ACHN (cell line): ENCODE results near the gene ATRNL1.

Source experiments
- DNase-seq: peaks from one replicate; pipeline ENCODE4 v3.0.0-alpha.2; 2015
- in situ Hi-C: cut with HindIII; loops from 2 replicates; pipeline ENCODE4 v1.10.0; 2017; ENCODE audit warnings: low sequenced_read_pairs, low pct_ligation_motif_present, low pct_unique_long_range_greater_than_20kb

Gene ATRNL1

DNA sequence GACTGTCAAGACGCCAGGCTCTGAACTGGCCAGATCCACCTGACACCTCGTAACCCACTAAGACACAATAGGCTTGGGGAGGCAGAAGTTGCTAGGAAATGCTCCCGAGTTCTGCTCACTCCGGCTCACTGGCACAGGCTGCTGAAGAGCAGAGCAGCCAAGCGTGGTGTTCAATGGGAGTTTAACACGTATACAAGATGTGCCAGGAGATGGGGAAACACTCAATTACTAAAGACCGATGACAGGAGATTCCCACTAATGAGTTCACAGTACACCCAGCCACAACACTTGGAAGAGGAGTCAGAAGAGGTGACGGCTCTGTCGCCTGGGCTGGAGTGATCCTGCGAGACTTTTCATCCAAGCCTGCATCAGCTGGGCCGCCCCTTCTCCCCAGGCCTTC lies 876.4 kb downstream of the ATRNL1 start:
- in situ Hi-C loops = no loop called here
- DNase-seq = no peak

DNA sequence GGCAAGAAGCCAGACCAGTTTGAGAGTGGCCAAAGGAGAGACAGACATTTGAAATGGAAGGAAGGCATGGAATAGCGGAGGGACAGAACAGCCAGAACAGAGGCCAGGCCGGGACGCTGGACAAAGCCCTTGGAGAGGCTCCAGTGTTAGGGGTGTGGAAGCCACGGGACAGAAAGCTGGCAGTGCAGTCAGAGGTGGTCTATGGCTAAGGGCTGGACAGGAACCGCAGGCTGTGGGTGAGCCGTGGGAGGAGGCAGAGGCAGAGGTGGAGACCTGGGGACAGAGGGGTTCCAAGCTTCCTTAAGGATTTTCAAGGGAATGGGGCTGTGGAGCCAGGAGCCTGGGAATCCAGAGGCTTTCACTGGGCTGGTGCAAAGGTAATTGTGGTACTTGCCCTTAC lies 878.8 kb downstream of the ATRNL1 start:
- in situ Hi-C loops = no loop called here
- no peak for DNase-seq

DNA sequence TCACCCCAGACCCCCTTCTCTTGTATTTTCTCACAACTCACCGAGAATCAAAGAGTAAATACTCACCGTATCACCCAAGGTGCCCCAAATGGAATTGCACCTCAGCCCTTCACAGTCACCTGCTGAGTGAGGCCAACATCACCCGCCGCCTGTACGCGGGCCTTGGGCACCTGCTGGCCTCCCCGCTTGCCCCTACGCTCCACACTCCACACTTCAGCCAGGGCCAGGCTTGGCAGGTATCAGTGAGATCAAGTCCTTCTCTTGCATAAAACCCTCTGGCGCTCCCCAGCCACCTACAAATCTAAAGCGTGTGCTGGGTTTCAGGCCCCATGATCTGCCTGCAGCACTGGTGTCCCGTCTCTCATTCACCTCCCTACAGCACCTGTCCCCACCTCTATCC lies 879.3 kb downstream of the ATRNL1 start:
- DNase-seq = no peak
- in situ Hi-C loops = no loop called here

DNA sequence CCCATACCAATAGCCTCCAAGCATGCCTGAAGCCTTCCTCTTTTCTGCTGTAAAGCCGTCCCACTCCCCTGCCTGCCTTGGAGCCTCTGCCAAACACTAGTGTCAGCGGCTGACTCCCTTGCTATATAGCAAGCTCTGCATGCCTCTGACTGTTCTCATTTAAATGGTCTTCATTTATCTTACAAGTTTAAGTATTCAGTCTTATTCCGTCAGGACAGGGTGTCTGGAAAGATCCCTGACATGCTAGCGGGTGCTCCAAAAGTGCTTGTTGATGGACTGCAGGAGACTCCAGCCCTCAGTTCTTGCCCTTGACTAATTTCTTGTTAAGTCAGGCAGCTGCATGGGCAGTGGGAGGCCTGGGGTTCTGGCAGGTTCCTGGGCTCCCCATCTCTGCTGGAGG lies 881.2 kb downstream of the ATRNL1 start:
- in situ Hi-C loops = no loop called here
- no peak for DNase-seq

DNA sequence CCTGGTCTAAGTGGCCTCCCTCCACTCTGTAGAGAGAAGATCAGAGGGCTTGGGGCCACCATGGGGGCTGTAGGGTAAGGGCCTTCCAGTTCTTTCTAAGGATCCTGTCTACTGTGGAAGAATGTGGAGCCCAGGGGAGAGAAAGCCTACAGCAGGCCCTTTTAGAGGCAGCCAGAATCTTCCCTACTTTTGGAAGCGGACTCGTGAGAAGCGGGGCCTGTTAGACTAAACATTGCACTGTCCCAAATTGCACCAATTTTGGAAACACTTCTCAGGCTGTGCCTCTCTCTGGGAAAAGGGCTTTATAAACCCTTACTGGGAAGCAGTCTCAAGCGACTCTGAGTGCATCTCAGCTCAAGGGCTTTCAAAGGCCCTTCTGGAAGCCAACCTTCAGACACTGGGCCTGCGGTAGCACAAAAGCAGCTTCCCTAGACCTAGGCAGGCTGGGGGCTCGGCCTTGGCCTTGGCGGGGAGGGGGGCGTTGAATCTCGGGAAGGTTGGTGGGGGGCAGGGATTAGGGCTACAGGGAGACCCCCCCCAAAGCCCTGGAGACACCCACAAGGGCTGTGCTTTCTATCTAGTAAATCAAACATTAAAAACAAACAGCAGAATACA lies 881.8 kb downstream of the ATRNL1 start:
- no peak for DNase-seq
- in situ Hi-C loops = no loop called here

DNA sequence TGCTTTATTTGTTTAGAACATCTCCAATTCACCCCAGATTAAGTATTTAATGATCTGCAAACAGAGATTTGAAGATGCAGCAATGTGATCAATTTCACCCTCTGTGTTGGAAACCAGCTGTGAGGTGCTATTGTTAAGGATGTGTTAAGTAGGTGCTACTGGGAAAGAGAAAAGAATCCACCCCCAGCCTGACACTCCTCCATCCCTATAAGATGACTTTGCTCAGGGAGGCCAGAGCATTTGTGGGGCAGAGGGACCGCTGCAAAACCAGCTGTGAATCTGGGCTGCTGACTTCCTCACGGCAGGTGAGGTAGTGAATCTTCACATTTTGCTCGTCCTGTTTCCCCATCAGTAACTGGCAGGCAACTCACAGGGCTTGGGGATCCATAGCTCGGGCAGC lies 882.3 kb downstream of the ATRNL1 start:
- DNase-seq = no peak
- in situ Hi-C loops = no loop called here

DNA sequence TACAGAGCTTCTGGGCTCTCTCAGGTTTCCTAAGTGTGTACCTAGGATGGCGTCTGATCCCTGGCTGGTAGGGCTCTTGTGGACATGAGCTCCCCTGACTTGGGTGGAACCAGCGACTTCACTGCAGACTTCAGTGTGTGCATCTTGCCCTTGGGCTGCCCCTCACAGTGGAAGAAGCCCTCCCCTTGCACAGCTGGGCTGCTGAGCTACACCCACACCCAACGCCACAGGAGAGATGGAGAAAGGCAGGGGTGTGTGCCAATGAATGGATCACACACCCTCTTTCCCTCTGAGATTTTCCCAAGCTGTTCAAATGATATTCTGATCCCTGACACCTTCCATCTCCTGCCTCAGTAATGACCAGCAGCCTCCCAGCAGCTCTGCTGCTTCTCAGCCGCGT lies 883.2 kb downstream of the ATRNL1 start:
- no peak for DNase-seq
- in situ Hi-C loops = no loop called here

DNA sequence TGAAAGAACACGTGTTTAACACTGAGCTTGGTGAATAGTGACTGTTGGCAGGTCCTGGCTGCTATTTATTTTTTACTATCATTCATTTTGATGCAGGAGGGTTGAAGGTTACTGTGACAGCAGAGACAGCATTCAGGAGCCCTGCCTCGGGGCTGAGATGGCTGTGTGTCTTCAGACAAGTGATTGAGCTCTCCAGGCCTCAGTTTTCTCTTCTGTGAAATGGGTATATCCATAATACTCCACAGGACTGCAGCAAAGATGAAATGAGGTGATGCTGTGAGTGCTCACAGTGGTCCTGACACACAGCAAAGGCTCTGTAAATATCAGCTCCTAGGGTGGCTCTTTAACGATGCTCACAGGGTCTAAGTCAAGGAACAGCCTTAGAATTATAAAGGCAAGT lies 884.7 kb downstream of the ATRNL1 start:
- no peak for DNase-seq
- in situ Hi-C loops = no loop called here

DNA sequence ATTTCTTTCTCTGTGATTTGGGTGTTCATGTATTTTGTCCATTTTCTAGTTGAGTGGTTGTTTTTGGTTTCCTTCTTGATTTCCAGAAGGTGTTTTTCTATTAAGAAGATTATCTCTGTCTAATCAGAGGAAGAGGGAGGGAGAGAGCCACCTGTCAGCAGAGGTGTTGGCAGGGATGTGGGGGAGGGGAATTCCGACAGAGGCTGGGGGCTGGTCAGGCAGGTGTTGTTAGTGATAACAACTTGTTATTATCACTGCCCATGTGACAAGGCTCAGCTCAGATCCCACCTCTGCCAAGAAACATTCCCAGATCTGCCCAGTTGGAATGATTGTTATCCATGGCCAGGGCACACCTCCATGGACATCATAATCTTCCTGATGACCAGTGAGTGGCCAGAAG lies 886.4 kb downstream of the ATRNL1 start:
- DNase-seq = no peak
- in situ Hi-C loops = no loop called here

DNA sequence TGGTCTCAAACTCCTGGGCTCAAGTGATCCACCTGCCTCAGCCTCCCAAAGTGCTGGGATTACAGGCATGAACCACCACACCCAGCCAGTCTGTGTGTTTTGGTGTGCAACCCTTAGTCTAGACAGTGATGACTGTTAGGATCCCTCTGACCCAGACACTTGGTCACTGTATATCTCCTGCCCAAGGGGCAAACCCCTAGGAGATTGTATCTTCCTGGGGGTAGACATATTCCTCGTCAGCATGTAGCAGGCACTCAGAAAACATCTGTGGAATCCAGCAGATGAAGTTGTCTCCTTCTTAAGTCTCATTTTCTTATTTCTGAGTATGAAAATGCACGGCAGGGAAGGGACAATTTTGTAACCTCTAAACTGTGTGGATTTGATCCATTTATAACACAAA lies 887.3 kb downstream of the ATRNL1 start:
- no peak for DNase-seq
- in situ Hi-C loops = no loop called here

DNA sequence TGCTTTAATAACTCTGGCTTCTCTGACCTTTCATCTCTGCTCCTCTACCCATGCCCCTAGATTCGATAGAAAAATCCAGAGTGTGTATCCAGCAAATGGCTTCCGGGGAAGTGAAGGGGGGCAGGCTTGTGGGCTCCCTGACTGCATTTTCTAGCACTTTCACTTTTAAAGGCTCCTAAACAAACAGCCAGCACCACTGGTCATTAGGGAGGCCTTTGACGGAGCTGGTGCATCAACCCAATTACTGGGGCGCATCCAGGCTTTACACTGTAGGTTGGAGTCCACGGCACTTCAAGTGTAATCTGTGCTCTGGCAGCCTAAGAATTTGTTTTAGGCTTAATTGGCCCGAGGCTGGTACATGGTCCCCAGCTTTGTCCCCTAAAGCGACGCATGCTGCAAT lies 887.9 kb downstream of the ATRNL1 start:
- in situ Hi-C loops = no loop called here
- DNase-seq = no peak

DNA sequence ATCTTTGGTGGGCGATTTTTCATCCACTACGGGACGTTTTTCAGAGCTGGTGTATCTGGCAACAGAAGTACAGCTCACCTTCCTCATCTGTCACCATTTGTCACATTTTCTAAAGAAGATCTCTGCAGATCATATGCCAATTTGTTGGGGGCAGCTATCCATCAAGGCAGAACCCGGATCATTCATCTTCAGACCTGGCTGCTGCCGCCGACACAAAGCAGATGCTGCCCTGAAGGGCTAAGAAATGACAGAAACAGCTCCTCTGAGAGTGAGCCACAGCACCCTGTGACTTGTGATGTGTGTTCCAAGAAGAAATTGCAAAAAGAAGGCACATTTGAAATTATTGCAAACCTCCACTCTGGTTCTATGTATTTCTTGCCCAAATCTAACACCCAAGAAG lies 888.9 kb downstream of the ATRNL1 start:
- no peak for DNase-seq
- in situ Hi-C loops = no loop called here

DNA sequence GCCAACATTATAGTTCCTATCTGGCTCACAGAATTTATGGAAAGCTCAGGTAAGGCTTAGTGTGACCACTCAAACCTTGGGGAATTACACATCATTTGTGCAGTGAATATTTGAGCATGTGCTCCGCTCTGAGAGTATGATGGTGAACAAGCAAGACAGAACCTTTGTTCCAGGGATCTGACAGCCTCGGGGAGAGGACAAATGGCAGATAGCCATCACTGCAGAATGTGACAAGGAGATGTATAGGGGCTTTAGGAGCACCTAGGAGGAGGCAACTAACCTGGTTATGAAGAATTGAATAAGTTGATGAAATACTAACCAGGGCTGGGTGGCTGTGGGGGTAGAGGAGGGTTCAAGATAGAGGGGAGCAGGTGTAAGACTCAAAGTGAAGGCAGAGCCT lies 889.4 kb downstream of the ATRNL1 start:
- no peak for DNase-seq
- in situ Hi-C loops = no loop called here

DNA sequence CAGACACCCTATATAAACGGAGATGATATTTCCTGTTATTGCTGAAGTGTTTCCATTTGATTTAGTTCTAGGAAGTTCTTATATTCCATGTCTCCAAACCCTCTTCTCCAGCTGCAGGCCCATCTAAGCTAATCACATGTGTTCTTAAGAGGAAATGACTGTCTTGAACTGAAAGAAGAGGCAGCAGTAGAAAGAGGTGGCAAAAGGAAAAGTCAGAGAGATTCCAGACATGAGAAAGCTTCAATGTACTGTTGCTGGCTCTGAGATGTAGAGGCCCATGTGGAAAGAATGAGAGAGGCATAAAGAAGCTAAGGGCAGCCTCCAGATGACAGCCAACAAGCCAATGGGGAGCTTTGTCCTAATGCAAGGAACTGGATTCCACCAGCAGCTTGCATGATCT lies 892.6 kb downstream of the ATRNL1 start:
- in situ Hi-C loops = no loop called here
- no peak for DNase-seq

DNA sequence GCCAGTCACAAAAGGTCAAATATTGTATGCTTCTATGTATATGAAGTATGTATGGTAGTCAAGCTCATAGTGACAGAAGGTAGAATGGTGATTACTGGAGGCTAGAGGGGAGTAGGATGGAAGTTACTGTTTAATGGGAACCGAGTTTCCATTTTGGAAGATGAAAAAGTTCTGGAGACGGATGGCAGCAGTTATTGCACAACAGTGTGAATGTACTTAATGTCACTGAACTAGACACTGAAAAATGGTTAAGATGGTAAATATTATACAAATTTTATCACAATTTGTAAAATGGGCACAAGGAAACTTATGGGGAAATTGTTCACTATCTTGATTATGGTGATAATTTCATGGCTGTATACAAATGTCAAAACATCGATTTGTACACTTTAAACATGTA lies 895.2 kb downstream of the ATRNL1 start:
- in situ Hi-C loops = no loop called here
- no peak for DNase-seq

DNA sequence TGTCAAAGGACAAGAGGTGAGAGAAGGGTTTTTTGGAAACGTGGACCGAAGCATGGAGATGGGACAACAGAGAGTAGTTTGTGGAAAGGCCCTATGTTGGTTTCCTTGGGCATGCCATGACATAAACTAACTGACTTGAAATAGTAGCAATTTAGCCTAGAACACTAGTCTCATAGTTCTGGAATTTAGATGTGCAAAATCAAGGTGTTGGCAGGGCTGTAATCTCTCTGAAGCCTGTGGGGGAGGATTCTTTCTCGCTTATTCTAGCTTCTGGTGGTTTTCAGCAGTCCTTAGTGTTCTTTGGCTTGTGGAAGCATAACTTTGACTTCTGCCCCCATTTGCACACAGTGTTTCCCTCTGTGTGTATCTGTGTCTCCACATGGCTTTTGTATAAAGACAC lies 896.5 kb downstream of the ATRNL1 start:
- DNase-seq = no peak
- in situ Hi-C loops = no loop called here

DNA sequence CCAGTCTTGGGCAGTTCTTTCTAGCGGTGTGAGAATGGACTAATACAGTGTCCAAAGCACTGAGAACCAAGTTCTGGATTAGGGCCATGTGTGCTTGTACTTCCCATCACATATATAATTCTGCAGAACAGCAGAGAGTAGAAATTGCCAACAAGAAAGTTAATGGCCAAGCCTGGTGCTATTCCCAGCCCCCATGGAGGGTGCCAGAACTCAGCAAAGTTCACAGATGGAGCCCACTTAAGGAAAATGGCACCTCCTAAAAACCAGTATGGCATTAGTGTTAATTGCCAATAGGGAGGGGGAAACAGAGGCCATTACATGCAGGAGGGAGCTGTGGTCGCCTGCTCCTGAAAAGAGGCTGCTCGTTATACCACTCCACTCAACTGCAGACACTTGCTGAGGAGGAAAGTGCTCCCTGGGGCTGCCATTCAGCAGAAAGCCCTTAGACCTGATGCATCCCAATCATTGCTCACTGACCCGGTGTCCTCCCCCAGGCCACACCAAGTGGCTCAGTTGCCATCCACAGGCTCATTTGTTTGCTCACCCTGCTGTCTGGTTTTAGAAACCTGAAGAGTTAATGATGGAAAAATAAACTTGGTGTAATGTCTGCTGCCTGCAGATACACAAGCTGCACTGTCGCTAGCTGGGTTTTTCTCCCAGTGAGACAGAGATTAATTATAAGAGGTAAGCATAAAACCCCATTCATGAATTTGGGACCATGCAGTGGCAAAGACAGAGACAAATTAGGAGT lies 899.2 kb downstream of the ATRNL1 start:
- DNase-seq = no peak
- in situ Hi-C loops = no loop called here

DNA sequence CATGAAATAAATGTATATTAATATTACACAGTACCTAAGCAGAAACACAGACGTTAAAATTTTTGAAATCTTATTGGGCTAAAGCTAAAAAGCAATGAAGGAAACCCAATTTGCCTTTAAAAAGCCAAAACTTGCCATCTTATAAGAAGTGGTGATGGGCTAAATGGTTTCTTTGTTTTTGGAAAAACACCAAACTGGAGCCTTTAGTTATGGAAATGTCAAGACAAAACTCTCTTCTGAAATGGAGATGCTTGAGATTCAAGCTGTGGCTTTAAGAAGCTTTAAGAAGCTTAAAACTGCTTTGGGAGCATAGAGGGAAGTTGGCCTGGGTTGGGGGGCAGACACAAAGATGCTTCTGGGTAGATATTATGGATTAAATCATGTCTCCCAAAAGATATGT lies 902.9 kb downstream of the ATRNL1 start:
- DNase-seq = no peak
- in situ Hi-C loops = no loop called here

DNA sequence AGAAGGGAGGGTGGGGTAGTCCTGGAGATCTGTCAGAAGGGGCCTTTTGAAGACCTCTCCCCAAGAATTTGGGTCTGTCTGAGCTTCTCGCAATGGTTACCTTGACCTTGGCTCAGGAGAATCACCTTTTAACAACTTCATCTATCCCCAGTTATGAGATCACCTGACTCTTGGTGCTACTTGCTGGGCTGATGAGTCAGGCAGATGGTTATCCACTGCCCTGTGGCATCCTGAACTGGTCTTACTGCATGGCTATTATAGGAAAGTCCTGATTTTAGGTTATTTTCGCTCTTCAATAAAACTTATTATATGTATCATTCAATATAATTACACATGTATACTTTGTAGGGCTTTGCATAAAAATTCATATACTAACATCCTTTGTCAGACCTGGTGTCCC lies 905.1 kb downstream of the ATRNL1 start:
- in situ Hi-C loops = no loop called here

More for the DNA sequence above, 905.1 kb downstream of the ATRNL1 start:
- DNase-seq = peak; percentile 11
